Endothelial cell (in vitro differentiated cells): ENCODE results near the gene ACTA1. TPM values are rescaled to one million over a fixed set of nuclear protein-coding genes. Genes with fewer than 3 reads are reported as not detected.
"Not testable (repeated sequence)": the region's sequence is repeated elsewhere in the genome, so short reads cannot be mapped to it uniquely, and the experiment has no call there.

Experiments
- DNase-seq: peaks from one replicate; pipeline ENCODE4 v3.0.0; 2021; ENCODE audit warnings: low spot score
- H3K27ac Mint-ChIP-seq: one replicate; pipeline ENCODE4 v1.8.0; 2021; ENCODE audit warnings: mixed read lengths, inconsistent platforms; ENCODE audit not compliant: unreplicated experiment
- H3K27me3 Mint-ChIP-seq: one replicate; pipeline ENCODE4 v1.8.0; 2021; ENCODE audit warnings: mild to moderate bottlenecking, moderate library complexity, mixed read lengths, inconsistent platforms; ENCODE audit not compliant: unreplicated experiment
- H3K36me3 Mint-ChIP-seq: one replicate; pipeline ENCODE4 v1.8.0; 2021; ENCODE audit warnings: mild to moderate bottlenecking, low read depth, mixed read lengths, inconsistent platforms; ENCODE audit not compliant: unreplicated experiment
- H3K4me1 Mint-ChIP-seq: one replicate; pipeline ENCODE4 v1.8.0; 2021; ENCODE audit warnings: mild to moderate bottlenecking, mixed read lengths, inconsistent platforms; ENCODE audit not compliant: unreplicated experiment
- H3K4me3 Mint-ChIP-seq: one replicate; pipeline ENCODE4 v1.8.0; 2021; ENCODE audit warnings: mild to moderate bottlenecking, mixed read lengths, inconsistent platforms; ENCODE audit not compliant: unreplicated experiment
- H3K9me3 Mint-ChIP-seq: one replicate; pipeline ENCODE4 v1.8.0; 2021; ENCODE audit warnings: mixed read lengths, inconsistent platforms; ENCODE audit not compliant: unreplicated experiment
- CTCF ChIP-seq: fragments of 200-600 bp; sonication (generic); IDR thresholded peaks from one replicate; pipeline ENCODE4 v1.5.0; 2021; ENCODE audit warnings: antibody characterized with exemption; ENCODE audit not compliant: unreplicated experiment
- long read RNA-seq: library from polyadenylated mRNA; unstranded; transcript quantifications from one replicate; pipeline ENCODE4 v2.0.0, GENCODE V29; 2020; ENCODE audit not compliant: unreplicated experiment
- total RNA-seq: library from RNA; stranded (reverse); fragmentation: NEBNext Ultra II Directional; extraction: Animal tissue kit (Norgen Biotek cat#: 25700); gene quantifications from one replicate; pipeline ENCODE4 v1.2.1, GENCODE V29; 2021; ENCODE audit not compliant: unreplicated experiment

Gene ACTA1
- 1.5 TPM for total RNA-seq
- long read RNA-seq, partial matches to known transcripts = 0 of 1 reads
- long read RNA-seq, other reads (novel, unspliced or antisense) = 0 of 1 reads

GRCh38 chr1:229434005-229434640 lies at the start of gene ACTA1:
Gene ACTA1, minus strand, starts transcription at chr1:229434094. Its CDS starts 979 bp downstream, at chr1:229433115.
- Mint-ChIP-seq H3K27me3 (peaks cover 33% of the 10 kb centered on the region), H3K36me3 (peaks cover 5% of the 10 kb centered on the region), H3K9me3 (no peaks in the 10 kb centered on the region), H3K4me3 (peak within 1 kb of the TSS; percentile 37), H3K27ac (no peak within 1 kb of the TSS), H3K4me1 (peaks cover 23% of the 10 kb centered on the region)
- DNase-seq = peak; percentile 43
- no peak for TF ChIP-seq CTCF

GRCh38 chr1:229482511-229482910 lies 48.6 kb upstream of the ACTA1 start:
- TF ChIP-seq CTCF = no peak
- no peaks in the 10 kb centered on the region for H3K9me3 Mint-ChIP-seq
- H3K4me1 Mint-ChIP-seq = peaks cover 29% of the 10 kb centered on the region
- H3K36me3 Mint-ChIP-seq = peaks cover 35% of the 10 kb centered on the region
- H3K27ac Mint-ChIP-seq = no peak overlapping the region
- H3K4me3 Mint-ChIP-seq = no peak overlapping the region
- no peak for DNase-seq
- peaks cover 3% of the 10 kb centered on the region for H3K27me3 Mint-ChIP-seq

- no peak for TF ChIP-seq CTCF
- Mint-ChIP-seq H3K4me1 (peaks cover 28% of the 10 kb centered on the region), H3K9me3 (no peaks in the 10 kb centered on the region), H3K36me3 (peaks cover 24% of the 10 kb centered on the region), H3K4me3 (no peak overlapping the region), H3K27ac (peak overlapping the region; percentile 65), H3K27me3 (peaks cover 3% of the 10 kb centered on the region)
- no peak for DNase-seq
These were observed 46.6 kb upstream of the ACTA1 start for GRCh38 chr1:229480495-229480894.

- H3K36me3 Mint-ChIP-seq = peaks cover 24% of the 10 kb centered on the region
- peak overlapping the region; percentile 24 for H3K4me3 Mint-ChIP-seq
- H3K9me3 Mint-ChIP-seq = no peaks in the 10 kb centered on the region
- peaks cover 21% of the 10 kb centered on the region for H3K4me1 Mint-ChIP-seq
- TF ChIP-seq CTCF = no peak
- H3K27ac Mint-ChIP-seq = peak overlapping the region; percentile 65
- no peak for DNase-seq
- peaks cover 3% of the 10 kb centered on the region for H3K27me3 Mint-ChIP-seq
These were observed 45.9 kb upstream of the ACTA1 start for GRCh38 chr1:229479660-229480399.

- H3K4me3 Mint-ChIP-seq = peak overlapping the region; percentile 40
- no peaks in the 10 kb centered on the region for H3K9me3 Mint-ChIP-seq
- H3K27me3 Mint-ChIP-seq = peaks cover 3% of the 10 kb centered on the region
- no peak for DNase-seq
- no peak for TF ChIP-seq CTCF
- peaks cover 21% of the 10 kb centered on the region for H3K4me1 Mint-ChIP-seq
- H3K27ac Mint-ChIP-seq = no peak overlapping the region
- peaks cover 28% of the 10 kb centered on the region for H3K36me3 Mint-ChIP-seq
These were observed 45.0 kb upstream of the ACTA1 start for GRCh38 chr1:229478852-229479251.

- not testable (repeated sequence) for H3K27me3 Mint-ChIP-seq, DNase-seq, H3K4me3 Mint-ChIP-seq, H3K9me3 Mint-ChIP-seq, H3K27ac Mint-ChIP-seq
- H3K4me1 Mint-ChIP-seq = peaks cover 18% of the 10 kb centered on the region
- H3K36me3 Mint-ChIP-seq = peaks cover 24% of the 10 kb centered on the region
These were observed 42.0 kb upstream of the ACTA1 start for GRCh38 chr1:229475859-229476258.
